HG03280 (cell line): Measurements from ENCODE around the gene PHACTR1.
"Not testable (repeated sequence)": the region's sequence is repeated elsewhere in the genome, so short reads cannot be mapped to it uniquely, and the experiment has no call there.

Experiments
- ATAC-seq: cut with Tn5 transposase; IDR thresholded peaks from one replicate; pipeline ENCODE4 v1.9.1; 2021; ENCODE audit warnings: mild to moderate bottlenecking, moderate library complexity; ENCODE audit not compliant: unreplicated experiment

PHACTR1 gene

DNA sequence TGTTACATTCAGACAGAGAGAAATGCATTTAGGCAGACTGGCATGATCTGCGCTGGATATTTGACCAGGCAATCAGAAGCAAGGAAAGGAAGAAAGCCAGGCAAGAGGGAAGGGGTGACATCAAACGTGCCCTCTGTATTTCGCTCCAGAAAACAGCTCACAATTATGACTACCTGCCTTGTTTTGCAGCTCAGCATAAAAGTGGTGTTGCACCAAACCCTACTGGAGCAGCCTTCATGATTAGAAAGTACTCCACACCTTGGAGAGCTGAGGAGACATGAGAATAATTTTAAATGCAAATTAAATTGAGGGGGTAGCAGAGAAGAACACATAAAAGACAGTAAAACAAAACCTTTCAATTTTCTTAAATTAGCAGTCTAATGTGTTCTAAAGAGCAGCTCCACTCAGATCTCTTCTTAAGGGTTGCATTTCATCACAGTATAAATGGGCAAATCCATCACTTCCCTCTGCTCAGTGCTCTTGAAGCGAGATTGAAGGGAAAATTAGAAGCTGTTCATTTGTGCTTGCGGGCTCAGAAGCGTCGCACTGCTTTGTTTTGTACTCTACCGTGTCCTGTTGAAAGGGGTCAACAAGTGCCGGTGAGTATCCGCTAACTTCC lies at the start of gene PHACTR1:
Gene PHACTR1, plus strand, starts transcription at position 470 of the 619 bp plus-strand sequence.
- ATAC-seq = no peak

DNA sequence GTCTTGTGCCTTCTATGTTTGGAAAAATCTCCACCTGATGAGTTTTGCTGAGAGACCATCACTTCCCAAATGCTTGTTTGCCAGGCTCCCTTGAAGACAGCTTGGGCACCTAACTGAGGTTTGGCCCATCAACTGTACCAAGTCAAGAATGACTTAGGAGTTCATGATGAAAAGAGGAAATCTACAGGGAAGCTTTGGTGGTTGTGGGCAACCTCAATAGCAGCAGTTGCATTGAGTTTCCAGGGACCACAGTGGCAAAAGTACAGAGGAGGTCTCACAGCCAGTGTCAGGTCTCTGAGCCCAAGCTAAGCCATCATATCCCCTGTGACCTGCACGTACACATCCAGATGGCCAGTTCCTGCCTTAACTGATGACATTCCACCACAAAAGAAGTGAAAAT lies 49.7 kb upstream of the PHACTR1 start:
- ATAC-seq = no peak

DNA sequence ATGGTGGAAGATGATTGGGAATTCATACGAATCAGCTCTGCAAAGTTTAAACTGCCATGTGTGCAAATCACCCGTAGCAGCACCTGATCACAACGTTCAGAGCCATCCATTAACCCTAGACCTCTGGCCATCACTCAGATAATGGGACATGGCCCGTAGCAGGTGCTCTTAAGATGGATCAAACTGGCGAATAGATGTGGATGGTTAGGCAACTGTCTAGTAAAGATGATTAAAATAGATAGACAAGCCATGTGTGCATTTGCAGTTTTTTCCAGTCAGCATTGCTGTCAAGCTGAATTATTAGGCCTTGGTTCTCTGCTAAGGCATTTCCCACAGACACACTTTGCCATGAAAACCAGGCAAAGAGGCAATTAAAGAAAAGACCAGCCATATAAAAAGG lies 40.6 kb upstream of the PHACTR1 start:
- ATAC-seq = no peak

DNA sequence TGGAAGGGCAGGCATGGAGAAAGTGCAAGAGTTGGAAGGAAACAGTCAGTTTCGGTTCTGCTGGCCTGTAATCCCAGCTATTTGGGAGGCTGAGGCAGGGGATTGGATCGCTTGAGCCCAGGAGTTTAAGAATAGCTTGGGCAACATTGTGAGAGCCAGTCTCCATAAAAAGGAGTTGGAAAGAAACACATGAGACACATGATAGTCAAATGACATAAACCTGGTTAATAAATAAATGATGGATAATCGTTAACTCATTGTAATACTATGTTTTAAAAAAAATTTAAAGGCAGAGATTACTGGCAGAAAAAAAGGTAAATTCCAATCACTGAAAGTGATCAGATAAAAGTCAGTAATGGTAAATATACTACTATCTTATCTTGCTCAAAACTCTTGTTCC lies 37.2 kb upstream of the PHACTR1 start:
- no peak for ATAC-seq

DNA sequence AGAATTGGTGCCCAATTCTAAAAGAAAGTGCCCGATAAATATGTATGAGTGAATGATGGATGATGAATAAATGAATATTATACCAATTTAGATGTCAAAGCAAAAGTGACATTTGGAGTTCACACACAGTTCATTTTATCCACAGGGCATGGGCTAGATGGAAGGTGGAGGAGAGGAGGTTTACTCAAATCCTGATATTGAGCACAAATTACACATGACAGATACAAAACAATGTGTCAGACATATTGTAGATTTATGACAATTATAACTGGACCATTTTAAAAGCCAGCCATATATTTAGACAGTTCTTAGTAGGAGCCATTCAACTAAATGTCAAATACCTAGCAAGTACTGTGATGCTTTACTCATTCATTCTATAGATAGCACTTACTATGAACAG lies 23.4 kb upstream of the PHACTR1 start:
- no peak for ATAC-seq

DNA sequence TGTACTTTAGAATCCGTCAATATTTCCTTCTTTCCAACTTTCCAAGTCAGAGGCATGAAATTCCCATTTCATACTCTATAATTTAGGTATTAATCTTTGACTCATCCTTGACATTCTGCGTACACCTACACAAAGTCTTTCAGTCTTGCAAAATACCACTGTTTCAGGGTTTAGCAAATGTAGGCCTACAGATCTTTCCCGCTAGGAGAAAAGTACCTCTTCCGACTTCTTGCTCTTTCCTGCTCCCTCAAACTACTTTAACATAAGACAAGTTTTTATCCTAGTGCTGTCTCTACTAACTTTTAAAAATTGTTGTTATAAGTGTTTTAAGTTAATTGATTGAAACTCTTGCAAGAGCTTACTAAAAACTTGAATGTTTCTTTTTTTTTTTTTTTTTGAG lies 18.3 kb upstream of the PHACTR1 start:
- ATAC-seq = no peak

DNA sequence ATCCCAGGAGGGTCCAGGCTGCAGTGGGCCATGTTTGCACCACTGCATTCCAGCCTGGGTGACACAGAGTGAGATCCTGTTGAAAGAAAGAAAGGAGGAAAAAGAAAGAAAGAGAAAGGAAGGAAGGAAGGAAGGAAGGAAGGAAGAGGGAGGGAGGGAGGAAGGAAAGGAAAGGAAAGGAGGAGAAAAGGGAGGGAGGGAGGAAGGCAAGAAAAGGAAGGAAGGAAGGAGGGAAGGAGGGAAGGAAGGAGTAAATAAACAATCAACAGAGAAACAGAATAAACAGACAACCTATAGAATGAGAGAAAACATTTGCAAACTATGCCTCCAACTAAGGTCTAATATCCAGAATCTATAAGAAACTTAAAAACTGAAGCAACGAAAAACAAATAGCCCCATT lies 11.6 kb upstream of the PHACTR1 start:
- ATAC-seq = no peak

DNA sequence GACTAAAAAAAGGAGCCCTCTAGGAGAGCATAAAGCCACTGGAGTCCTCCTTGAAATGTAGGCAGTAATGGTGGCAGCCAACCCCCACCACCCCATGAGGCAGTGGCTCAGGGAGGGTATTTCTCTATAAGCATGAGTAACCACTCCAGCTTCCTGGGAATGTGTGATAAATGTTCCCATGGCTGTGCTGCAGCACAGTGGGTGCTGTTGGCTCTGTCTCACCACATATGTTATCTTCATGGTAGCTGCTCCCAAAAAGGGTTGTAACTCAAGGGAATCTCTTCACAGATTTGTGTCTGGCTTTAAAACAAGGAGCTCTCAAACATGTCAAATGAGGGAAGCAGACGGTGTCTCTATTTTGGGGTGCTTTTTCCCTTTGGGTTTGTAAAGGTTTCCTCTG lies 7.5 kb upstream of the PHACTR1 start:
- ATAC-seq = no peak

DNA sequence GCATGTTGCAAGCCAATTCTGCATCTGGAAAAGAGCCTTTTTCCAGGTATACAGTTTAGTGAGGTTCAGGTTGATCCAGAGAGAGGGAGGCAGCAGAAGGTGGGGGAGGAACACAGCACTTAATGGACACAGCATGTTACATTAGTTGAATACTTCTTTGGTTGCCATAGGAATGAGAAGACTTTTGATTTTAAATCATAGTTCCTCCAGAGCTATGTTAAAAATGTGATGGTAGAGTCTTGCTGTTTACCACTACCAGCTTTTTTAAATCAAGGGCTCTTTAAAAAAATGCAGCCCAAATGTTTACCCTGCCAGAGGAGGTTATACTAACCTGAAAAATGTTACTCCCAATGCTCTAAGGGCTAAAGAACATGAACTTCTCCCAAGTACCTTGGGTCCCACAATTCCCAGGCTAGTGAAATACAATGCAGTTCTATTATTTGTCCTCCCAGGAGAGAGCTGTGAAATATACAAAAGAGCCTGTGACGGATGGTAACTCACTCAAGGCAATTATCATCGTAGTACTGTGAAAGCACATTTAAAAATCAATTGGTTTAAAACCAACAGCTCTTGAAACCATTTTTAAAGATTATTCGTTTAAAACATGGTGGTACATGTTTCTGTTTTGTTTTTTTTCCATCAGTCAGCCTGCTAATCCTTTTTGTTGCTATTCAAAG lies 6.9 kb upstream of the PHACTR1 start:
- ATAC-seq = no peak

DNA sequence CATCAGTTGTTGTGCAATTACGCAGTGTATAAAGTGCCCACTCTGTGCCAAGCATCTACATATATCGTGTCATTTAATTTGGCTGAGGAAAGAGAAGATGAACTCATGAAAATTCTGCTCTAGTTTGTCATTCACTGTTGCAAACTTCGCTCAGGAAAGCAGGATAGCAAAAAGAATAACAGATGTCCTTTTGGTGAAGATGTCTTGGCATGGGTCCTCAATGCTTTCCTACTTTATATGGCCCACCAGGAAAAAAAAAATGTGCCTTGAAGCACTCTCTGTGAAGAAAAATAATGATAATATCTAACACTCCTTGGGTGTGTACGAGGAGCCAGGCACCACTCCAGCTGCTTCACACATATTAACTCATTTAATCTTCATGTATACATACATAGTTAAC lies 5.6 kb upstream of the PHACTR1 start:
- no peak for ATAC-seq

DNA sequence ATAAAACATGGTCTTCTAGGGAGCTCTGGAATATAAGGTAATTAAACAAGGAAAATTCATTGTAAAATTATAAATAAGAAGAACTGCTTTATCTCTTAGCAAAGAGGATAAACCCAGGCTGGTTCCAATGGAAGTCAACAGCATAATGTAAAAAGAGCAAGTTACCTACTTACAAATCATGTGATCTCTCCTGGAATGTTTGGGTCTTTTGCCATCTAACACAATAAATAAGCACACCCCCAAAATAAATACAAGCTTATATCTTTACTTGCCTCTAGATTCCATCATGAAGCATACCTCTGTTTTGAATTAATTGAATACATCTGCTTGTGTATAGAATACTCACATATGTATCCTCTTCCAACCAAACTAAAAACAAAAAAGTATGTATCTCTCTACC lies 2.5 kb upstream of the PHACTR1 start:
- ATAC-seq = no peak

DNA sequence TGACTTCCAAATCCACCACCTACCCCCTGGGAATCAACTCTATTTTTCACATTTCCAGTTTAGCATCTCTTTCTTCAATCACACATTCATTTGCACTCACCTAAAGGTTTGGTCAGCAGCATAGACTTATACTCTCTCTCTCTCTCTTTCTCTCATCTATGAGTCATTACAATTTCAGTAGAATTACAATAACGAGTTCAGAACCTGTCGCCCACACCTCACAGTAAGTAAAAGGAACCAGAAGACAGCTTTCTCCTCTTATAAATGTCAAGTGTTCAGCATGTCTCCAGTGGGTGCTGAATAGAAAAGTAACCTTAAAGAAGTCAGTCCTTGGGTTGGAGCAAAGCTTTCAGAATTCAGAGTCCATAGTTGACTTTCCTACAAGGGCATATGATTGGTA lies 1.1 kb upstream of the PHACTR1 start:
- no peak for ATAC-seq

DNA sequence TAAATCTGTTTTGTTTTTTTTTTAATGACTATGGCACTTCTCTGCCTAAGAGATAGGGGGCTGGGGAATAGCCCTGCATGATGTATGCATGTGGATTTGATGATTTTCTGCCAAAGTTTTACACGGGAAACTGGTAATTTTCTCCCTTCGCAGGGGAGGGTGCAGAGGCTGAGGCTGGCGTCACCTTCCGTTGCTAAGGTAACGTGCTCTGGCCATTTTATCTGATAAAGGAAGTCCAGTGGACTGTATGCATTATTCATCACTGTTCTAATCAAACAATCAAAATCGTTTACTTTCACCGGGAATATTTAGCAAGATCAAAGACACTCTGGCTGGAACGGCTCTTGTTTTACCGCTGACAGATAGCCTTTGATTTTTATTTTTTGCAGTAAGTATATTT lies 789 bp downstream of the PHACTR1 start:
- ATAC-seq = no peak

DNA sequence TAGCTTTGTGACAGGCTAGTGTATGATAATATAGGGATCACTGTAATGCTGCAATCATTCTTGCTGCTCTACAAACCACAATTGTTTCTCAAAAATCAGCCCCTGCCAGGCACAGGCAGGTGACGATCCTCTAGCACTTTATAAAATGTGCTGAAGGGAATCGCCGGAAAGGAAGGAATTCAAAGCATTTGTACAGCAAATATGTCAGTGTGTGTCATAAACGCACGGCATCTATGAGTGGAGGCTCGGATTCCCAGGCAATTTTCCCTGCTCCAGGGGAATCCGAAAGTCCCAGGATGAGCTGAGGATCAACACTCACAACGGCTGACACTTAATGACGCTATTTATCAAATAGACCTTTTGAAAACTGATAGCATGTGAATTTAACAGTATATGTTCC lies 1.4 kb downstream of the PHACTR1 start:
- no peak for ATAC-seq

DNA sequence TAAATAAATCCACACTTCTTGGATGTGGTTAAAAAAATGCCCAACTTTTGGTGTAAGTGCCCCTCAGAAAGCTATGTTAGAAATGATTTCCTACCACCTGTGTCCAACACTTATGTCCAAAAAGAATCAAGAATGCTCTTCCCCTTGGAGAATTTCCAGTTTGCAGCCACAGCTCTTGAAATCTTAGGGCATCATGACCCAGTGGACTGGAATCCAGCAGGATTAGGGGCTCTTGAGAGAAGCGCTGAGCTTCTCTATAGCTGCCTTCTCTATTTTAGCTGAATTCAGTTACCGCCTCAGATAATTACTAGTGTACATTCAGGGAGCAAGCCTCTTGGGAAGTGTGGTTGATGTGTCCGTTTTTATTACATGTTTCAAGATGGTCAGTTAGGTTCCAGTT lies 2.5 kb downstream of the PHACTR1 start:
- ATAC-seq = no peak

DNA sequence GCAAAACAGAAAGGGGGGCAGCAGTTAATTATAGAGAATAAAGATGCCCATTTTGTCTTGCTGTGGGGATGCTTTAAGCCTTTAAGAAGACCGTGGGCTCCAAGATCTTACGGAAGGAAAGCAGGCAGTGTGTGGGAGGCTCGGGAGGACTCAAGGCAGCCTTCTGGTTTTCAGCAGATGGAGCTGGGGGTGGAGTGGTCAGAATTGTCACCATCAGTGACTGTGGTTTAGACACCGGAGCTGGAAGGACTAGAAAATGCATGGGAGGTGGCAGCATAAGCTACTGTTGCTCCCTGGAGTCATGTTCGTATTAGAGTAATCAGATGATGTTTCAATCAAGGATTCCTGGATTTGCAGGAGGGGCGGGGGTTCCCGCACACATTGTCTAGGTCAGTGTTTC lies 3.7 kb downstream of the PHACTR1 start:
- ATAC-seq = no peak

DNA sequence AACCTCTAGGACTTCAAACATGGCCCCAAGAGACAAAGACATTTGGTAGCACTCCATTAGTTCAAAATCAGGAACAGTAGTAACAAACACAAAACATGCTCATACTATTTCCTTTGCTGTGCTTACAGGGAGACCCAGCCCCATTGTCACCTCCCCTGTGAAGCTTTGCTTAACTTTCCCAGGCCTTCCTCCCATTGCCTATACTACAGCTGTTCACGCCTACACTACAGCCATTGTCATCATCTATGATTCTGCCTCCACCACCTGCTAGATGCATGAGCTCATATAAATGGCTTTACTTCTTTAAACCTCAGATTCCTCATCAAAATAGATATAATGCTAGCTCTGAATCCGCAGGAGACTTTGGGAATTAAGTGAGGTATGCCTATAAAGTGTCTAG lies 8.7 kb downstream of the PHACTR1 start:
- no peak for ATAC-seq

DNA sequence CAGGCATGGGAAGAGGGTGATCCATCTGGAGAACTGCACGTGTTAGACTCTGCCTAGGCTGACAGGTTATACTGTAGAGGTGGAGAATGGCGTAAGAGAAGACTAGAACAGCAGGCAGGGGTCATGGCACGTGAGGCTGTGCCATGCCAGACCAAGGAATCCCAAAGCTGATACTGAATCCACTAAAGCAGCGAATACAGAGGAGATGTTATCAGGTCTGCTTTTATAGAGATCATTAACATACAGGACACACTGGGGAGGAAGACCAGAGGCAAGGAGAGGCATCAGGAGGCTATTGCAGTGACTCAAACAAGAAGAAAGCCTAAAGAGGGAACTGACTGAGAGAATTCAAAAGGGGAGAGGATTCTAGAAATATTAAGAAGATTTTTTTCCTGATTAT lies 12.9 kb downstream of the PHACTR1 start:
- no peak for ATAC-seq

DNA sequence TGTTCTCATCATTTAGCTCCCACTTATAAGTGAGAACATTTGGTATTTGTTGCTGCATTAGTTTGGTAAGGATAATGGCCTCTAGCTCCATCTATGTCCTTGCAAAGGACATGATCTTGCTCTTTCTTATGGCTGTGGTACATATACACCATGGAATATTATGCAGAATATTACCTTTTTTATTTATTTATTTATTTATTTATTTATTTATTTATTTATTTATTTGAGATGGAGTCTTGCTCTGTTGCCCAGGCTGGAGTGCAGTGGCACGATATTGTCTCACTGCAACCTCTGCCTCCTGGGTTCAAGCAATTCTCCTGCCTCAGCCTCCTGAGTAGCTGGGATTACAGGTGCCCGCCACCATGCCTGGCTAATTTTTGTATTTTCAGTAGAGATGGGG lies 14.2 kb downstream of the PHACTR1 start:
- ATAC-seq = not testable (repeated sequence)

DNA sequence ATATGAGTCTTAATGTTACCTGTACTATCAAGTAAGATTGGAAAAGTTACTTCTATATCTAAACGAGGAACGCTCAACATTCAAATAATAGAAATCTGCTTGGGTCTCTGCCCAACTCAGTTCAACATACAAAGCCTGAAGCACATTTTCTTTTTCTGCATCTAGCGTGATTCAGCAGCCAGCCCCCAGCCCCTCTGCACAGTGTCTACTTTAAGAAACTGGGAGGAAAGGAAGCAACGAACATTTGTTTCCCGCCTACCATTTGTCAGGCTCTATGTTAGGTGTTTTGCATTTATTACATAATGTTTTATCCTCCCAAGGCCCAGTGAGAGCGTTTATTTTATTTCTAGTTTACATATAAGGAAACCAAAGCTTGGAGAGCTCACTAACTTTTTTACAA lies 17.3 kb downstream of the PHACTR1 start:
- no peak for ATAC-seq

DNA sequence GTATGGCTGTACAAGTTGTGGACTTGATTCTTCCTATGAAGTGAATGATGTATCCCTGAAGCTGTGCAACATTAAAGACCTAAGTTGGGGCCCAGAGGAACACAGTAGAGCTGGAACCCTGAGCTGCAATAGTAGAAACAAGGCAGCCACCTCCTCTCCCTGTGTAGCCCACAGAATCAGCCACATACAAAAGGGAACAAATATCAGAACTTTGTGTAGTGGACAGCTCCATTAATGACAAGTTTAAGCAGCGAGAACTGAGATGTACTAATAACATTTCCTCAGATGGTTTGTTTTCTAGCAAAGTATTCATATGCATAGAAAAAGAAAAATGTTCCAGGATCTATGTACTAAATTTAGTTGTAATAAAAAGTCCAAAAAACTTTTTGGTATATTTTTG lies 19.2 kb downstream of the PHACTR1 start:
- no peak for ATAC-seq

DNA sequence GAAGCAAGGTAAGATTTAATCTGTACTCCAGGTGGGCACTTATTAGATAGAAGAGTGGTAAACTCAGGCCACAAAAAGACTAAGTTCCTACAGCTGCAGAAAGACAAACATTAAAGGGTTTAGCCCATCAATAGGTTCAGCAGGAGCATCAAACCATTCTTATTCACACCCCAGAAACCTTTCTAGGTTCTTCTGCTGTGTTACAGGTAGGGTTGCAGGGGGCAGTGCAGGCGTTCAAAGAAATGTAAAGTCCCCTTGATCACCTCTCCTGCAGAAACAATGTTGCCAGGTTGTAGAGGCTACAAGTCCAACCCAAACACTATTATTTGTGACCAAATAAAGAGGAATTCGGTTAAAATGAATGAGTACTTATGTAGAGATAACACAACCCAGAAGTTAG lies 31.8 kb downstream of the PHACTR1 start:
- no peak for ATAC-seq
